Measurements from ENCODE around the gene TMEM40. TPM values are rescaled to one million over a fixed set of nuclear protein-coding genes. Genes with fewer than 3 reads are reported as not detected.

Gene TMEM40
- total RNA-seq, 2 experiments from 2014 or later, result not detected

GRCh38 chr3:12807601-12808359, 48.7 kb upstream of the TMEM40 start:
- Histone ChIP-seq H3K4me1 (ENCODE audit: insufficient read depth, low read length, poor library complexity, severe bottlenecking) (peaks cover 9% of the 10 kb centered on the region), H3K27ac (ENCODE audit: low read depth, low read length, poor library complexity, severe bottlenecking) (no peak overlapping the region), H3K4me2 (ENCODE audit: low read length) (no peak overlapping the region), H2AFZ (ENCODE audit: low read length) (no peak overlapping the region), H4K20me1 (ENCODE audit: insufficient read depth, low read length) (0 out of 2 replicates have a peak, but pooled peaks cover 6% of the 10 kb centered on the region), H3K9me2 (ENCODE audit: insufficient read depth, low read length) (no peaks in the 10 kb centered on the region), H3K79me2 (ENCODE audit: insufficient read depth, low read depth, low read length) (no peaks in the 10 kb centered on the region), H3K9me3 (ENCODE audit: low read length) (no peaks in the 10 kb centered on the region), H3K36me3 (ENCODE audit: insufficient read depth, low read length) (peaks cover 16% of the 10 kb centered on the region), H3K4me3 (ENCODE audit: low read depth, low read length, poor library complexity, severe bottlenecking) (no peak overlapping the region)
- POLR2A ChIA-PET, result interaction anchor here (0.9 to 1.0 kb wide), 2 partner anchors 55 to 98 kb away, joined by 3 to 4 read pairs; no protein-coding TSS in a partner anchor
- DNase-seq (ENCODE audit: low spot score), result no peak
- intact Hi-C loops (cut with micrococcal nuclease; ENCODE audit: unreplicated experiment), result no loop called here
- CTCF ChIA-PET (ENCODE audit: unreplicated experiment), result interaction anchor here (1.3 kb wide), 1 partner anchor 10 kb away, joined by 3 read pairs; no protein-coding TSS in a partner anchor
- no TSS peak for BruUV-seq (replicated peaks)
- TF ChIP-seq EZH2phosphoT487 (IDR thresholded peaks at IDR 0.05; ENCODE audit: borderline replicate concordance, low read depth, low read length), result no peak
- no peak for TF ChIP-seq CTCF (conservative IDR thresholded peaks at IDR 0.05; ENCODE audit: low read length)

GRCh38 chr3:12807066-12807465, 48.0 kb upstream of the TMEM40 start:
- H3K4me1 ChIP-seq (ENCODE audit: insufficient read depth, low read length, poor library complexity, severe bottlenecking), result peaks cover 9% of the 10 kb centered on the region
- intact Hi-C loops (cut with micrococcal nuclease; ENCODE audit: unreplicated experiment), result no loop called here
- H4K20me1 ChIP-seq (ENCODE audit: insufficient read depth, low read length), result 0 out of 2 replicates have a peak, but pooled peaks cover 6% of the 10 kb centered on the region
- H3K4me3 ChIP-seq (ENCODE audit: low read depth, low read length, poor library complexity, severe bottlenecking), result no peak overlapping the region
- H3K27ac ChIP-seq (ENCODE audit: low read depth, low read length, poor library complexity, severe bottlenecking), result no peak overlapping the region
- H3K79me2 ChIP-seq (ENCODE audit: insufficient read depth, low read depth, low read length), result no peaks in the 10 kb centered on the region
- DNase-seq (ENCODE audit: low spot score), result no peak
- H3K9me2 ChIP-seq (ENCODE audit: insufficient read depth, low read length), result no peaks in the 10 kb centered on the region
- no TSS peak for BruUV-seq (replicated peaks)
- H3K4me2 ChIP-seq (ENCODE audit: low read length), result no peak overlapping the region
- no peaks in the 10 kb centered on the region for H3K9me3 ChIP-seq (ENCODE audit: low read length)
- H3K36me3 ChIP-seq (ENCODE audit: insufficient read depth, low read length), result peaks cover 16% of the 10 kb centered on the region
- TF ChIP-seq EZH2phosphoT487 (IDR thresholded peaks at IDR 0.05; ENCODE audit: borderline replicate concordance, low read depth, low read length) (no peak), CTCF (conservative IDR thresholded peaks at IDR 0.05; ENCODE audit: low read length) (no peak)
- ChIA-PET CTCF (ENCODE audit: unreplicated experiment) (interaction anchor here (1.3 kb wide), 1 partner anchor 11 kb away, joined by 3 read pairs; no protein-coding TSS in a partner anchor), POLR2A (interaction anchor here (0.9 to 1.0 kb wide), 2 partner anchors 54 to 98 kb away, joined by 3 to 4 read pairs; no protein-coding TSS in a partner anchor)
- no peak overlapping the region for H2AFZ ChIP-seq (ENCODE audit: low read length)

GRCh38 chr3:12803371-12803770, 44.3 kb upstream of the TMEM40 start:
- no peak overlapping the region for H3K27ac ChIP-seq (ENCODE audit: low read depth, low read length, poor library complexity, severe bottlenecking)
- no peaks in the 10 kb centered on the region for H3K9me2 ChIP-seq (ENCODE audit: insufficient read depth, low read length)
- ChIA-PET POLR2A (interaction anchor here (0.6 kb wide), 1 partner anchor 14 kb away, joined by 6 read pairs; no protein-coding TSS in a partner anchor), CTCF (ENCODE audit: unreplicated experiment) (no interaction called here)
- H3K9me3 ChIP-seq (ENCODE audit: low read length), result no peaks in the 10 kb centered on the region
- TF ChIP-seq CTCF (conservative IDR thresholded peaks at IDR 0.05; ENCODE audit: low read length), result no peak
- TF ChIP-seq EZH2phosphoT487 (IDR thresholded peaks at IDR 0.05; ENCODE audit: borderline replicate concordance, low read depth, low read length), result no peak
- no peak overlapping the region for H3K4me3 ChIP-seq (ENCODE audit: low read depth, low read length, poor library complexity, severe bottlenecking)
- H3K4me2 ChIP-seq (ENCODE audit: low read length), result no peak overlapping the region
- intact Hi-C loops (cut with micrococcal nuclease; ENCODE audit: unreplicated experiment), result no loop called here
- no peaks in the 10 kb centered on the region for H4K20me1 ChIP-seq (ENCODE audit: insufficient read depth, low read length)
- no peak overlapping the region for H2AFZ ChIP-seq (ENCODE audit: low read length)
- peaks cover 16% of the 10 kb centered on the region for H3K36me3 ChIP-seq (ENCODE audit: insufficient read depth, low read length)
- no peaks in the 10 kb centered on the region for H3K79me2 ChIP-seq (ENCODE audit: insufficient read depth, low read depth, low read length)
- H3K4me1 ChIP-seq (ENCODE audit: insufficient read depth, low read length, poor library complexity, severe bottlenecking), result peaks cover 9% of the 10 kb centered on the region
- no TSS peak for BruUV-seq (replicated peaks)
- DNase-seq (ENCODE audit: low spot score), result no peak

Data from OCI-LY7 (cell line).